Psoas muscle (tissue), 8 donors: ENCODE data around the gene CAMK1D. TPM values are rescaled to one million over a fixed set of nuclear protein-coding genes. Genes with fewer than 3 reads are reported as not detected.

Experiments
- ATAC-seq, 4 donors: fragments of 200-7000 bp; cut with Tn5 transposase; one replicate each; pipeline ENCODE4 v1.9.1; 2020; ENCODE audit warnings: moderate library complexity in 3 of 4, mild to moderate bottlenecking in 2 of 4
- DNase-seq, 2 donors: peaks; one replicate each; pipeline ENCODE4 v3.0.0-alpha.2; 2020
- H3K27ac ChIP-seq: fragments of 200-600 bp; one replicate; pipeline ENCODE4 v1.8.0; 2022
- H3K27me3 ChIP-seq, 3 donors: fragments of 200-600 bp in 1 of 3; one replicate each; pipeline versions ENCODE4 v1.6.1 to v1.8.0; 2013 to 2022; ENCODE audit warnings: low read length in 2 of 3, mild to moderate bottlenecking in 2 of 3, moderate library complexity in 1 of 3; ENCODE audit not compliant: insufficient read depth in 3 of 3
- H3K36me3 ChIP-seq, 2 donors: fragments of 200-600 bp in 1 of 2; one replicate each; pipeline versions ENCODE4 v1.6.1 to v1.8.0; 2013 to 2022; ENCODE audit warnings: low read depth in 1 of 2, mild to moderate bottlenecking in 1 of 2, moderate library complexity in 1 of 2; ENCODE audit not compliant: insufficient read depth in 1 of 2
- H3K4me1 ChIP-seq: fragments of 200-600 bp; one replicate; pipeline ENCODE4 v1.8.0; 2022
- H3K4me3 ChIP-seq: fragments of 200-600 bp; one replicate; pipeline ENCODE4 v1.8.0; 2022; ENCODE audit warnings: mild to moderate bottlenecking
- H3K9me3 ChIP-seq: fragments of 200-600 bp; one replicate; pipeline ENCODE4 v1.8.0; 2022
- WGBS, 3 donors: extraction: QIAGEN DNeasy Blood & Tissue Kit; methylation state at CpG; one replicate each; pipeline versions ENCODE4 v1.1.6 to v1.1.7; 2013; 5-methylcytosine and 5-hydroxymethylcytosine counted together
- intact Hi-C, 2 donors: fragments of 100-400 bp; cut with DNase I; formaldehyde crosslinking; loops; one replicate each; pipeline versions ENCODE4 v1.11.0 to v1.14.2; 2022
- polyA plus RNA-seq, 3 donors: library from polyadenylated mRNA; stranded (reverse); fragments of 200-250 nt; gene quantifications; one replicate each; pipeline ENCODE4 v1.2.3, GENCODE V29; 2013
- total RNA-seq, 4 donors: library from RNA; stranded (reverse); fragmentation: NEBNext Ultra II Directional in 2 of 4; extraction: Animal tissue kit (Norgen Biotek cat#: 25700) in 2 of 4; gene quantifications; one replicate each; pipeline versions ENCODE4 v1.2.1 to v1.2.4, GENCODE V29; 2021 to 2023
- TF ChIP-seq, protein P1 (sequence below): fragments of 200-600 bp; IDR thresholded peaks from one replicate; pipeline ENCODE4 v1.8.0; 2022; ENCODE audit warnings: antibody characterized with exemption
- donor health status: healthy with polysubstance abuse.
- donor health status: DM: no; HTN: no; CAD: no; lungs with moderate emphysema.
- donor health status: Bipolar disorder and iron deficiency.
- donor health status: healthy.
- donor health status: DM: yes; HTN: yes; CAD: no.
- donor health status: DM: no; HTN: no; CAD: no.
- donor health status: DM: no; HTN: no; CAD: no.
- donor health status: DM: yes; HTN: yes; CAD: no.

CAMK1D gene
- total and polyA plus RNA-seq, 7 donors = 0.39 to 1.8 (median 0.53) TPM

GRCh38 chr10:12755075-12755474 lies 405.7 kb downstream of the CAMK1D start:
- Histone ChIP-seq H3K36me3 (no peaks in the 10 kb centered on the region), H3K9me3 (no peaks in the 10 kb centered on the region), H3K27me3 (no peaks in the 10 kb centered on the region), H3K4me1 (no peaks in the 10 kb centered on the region), H3K27ac (no peak overlapping the region), H3K4me3 (no peak overlapping the region)
- ATAC-seq (no peak), DNase-seq (no peak)
- intact Hi-C loops = no loop called here
- WGBS, 3 donors = 90 to 95% (median 91%) methylated on average over 5 of the region's 5 CpGs
- TF ChIP-seq, protein P1, sequence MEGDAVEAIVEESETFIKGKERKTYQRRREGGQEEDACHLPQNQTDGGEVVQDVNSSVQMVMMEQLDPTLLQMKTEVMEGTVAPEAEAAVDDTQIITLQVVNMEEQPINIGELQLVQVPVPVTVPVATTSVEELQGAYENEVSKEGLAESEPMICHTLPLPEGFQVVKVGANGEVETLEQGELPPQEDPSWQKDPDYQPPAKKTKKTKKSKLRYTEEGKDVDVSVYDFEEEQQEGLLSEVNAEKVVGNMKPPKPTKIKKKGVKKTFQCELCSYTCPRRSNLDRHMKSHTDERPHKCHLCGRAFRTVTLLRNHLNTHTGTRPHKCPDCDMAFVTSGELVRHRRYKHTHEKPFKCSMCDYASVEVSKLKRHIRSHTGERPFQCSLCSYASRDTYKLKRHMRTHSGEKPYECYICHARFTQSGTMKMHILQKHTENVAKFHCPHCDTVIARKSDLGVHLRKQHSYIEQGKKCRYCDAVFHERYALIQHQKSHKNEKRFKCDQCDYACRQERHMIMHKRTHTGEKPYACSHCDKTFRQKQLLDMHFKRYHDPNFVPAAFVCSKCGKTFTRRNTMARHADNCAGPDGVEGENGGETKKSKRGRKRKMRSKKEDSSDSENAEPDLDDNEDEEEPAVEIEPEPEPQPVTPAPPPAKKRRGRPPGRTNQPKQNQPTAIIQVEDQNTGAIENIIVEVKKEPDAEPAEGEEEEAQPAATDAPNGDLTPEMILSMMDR = no peak

DNA sequence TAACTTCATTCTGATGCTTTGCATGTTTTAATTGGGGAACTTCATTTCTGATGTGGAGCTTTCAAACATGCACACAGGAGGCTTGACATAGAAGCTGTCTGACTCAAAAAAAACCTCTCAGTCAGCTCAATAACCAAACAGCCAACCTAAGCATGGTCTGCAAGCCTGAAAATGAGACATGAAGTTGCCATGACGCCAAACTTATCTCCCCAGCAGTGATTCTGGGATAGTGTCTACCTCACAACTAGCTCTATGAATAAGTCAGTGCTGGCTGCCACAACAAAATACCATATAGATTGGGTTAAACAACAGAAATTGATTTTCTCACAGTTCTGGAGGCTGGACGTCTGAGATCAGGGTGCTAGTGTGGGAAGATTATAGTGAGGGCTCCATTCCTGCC lies 408.0 kb downstream of the CAMK1D start:
- Histone ChIP-seq H3K27me3 (no peaks in the 10 kb centered on the region), H3K36me3 (no peaks in the 10 kb centered on the region), H3K4me3 (no peak overlapping the region), H3K27ac (no peak overlapping the region), H3K4me1 (no peaks in the 10 kb centered on the region), H3K9me3 (no peaks in the 10 kb centered on the region)
- intact Hi-C loops = no loop called here
- TF ChIP-seq, protein P1 = no peak
- DNase-seq = no peak
- no peak for ATAC-seq
- WGBS, 3 donors = 73 to 90% (median 77%) methylated on average over 2 of the region's 2 CpGs

GRCh38 chr10:12758271-12758670 lies 408.9 kb downstream of the CAMK1D start:
- Histone ChIP-seq H3K9me3 (no peaks in the 10 kb centered on the region), H3K27me3 (no peaks in the 10 kb centered on the region), H3K27ac (no peak overlapping the region), H3K36me3 (no peaks in the 10 kb centered on the region), H3K4me3 (no peak overlapping the region), H3K4me1 (no peaks in the 10 kb centered on the region)
- 81 to 83% (median 81%) methylated on average over 2 of the region's 2 CpGs for WGBS, 3 donors
- no peak for DNase-seq
- TF ChIP-seq, protein P1 = no peak
- intact Hi-C loops = no loop called here
- no peak for ATAC-seq

GRCh38 chr10:12766223-12766622 lies 416.9 kb downstream of the CAMK1D start:
- intact Hi-C loops = no loop called here
- H3K36me3 ChIP-seq = no peaks in the 10 kb centered on the region
- no peak overlapping the region for H3K4me3 ChIP-seq
- DNase-seq = no peak
- H3K27ac ChIP-seq = no peak overlapping the region
- no peak for ATAC-seq
- H3K9me3 ChIP-seq = no peaks in the 10 kb centered on the region
- WGBS, 3 donors = 45 to 60% (median 58%) methylated on average over 5 of the region's 5 CpGs
- no peaks in the 10 kb centered on the region for H3K27me3 ChIP-seq
- H3K4me1 ChIP-seq = no peaks in the 10 kb centered on the region
- TF ChIP-seq, protein P1 = no peak
